Hepatocyte (in vitro differentiated cells): ENCODE results near the gene USHBP1.

Experiments
- EZH2 ChIP-seq: fragments of 200-600 bp; sonication (generic); IDR thresholded peaks from 2 replicates; pipeline ENCODE4 v1.6.1; 2016; ENCODE audit warnings: antibody characterized with exemption, mild to moderate bottlenecking, borderline replicate concordance
- EZH2phosphoT487 ChIP-seq: fragments of 200-600 bp; sonication (generic); IDR thresholded peaks from one replicate; pipeline ENCODE4 v1.6.1; 2018; ENCODE audit warnings: antibody characterized with exemption, mild to moderate bottlenecking, low read depth, moderate library complexity; ENCODE audit not compliant: unreplicated experiment, severe bottlenecking
- TF ChIP-seq, protein P1 (sequence below): fragments of 200-600 bp; sonication (generic); IDR thresholded peaks from 2 replicates; pipeline ENCODE4 v1.5.1; 2016; ENCODE audit warnings: antibody characterized with exemption, mild to moderate bottlenecking; ENCODE audit not compliant: poor library complexity

DNA sequence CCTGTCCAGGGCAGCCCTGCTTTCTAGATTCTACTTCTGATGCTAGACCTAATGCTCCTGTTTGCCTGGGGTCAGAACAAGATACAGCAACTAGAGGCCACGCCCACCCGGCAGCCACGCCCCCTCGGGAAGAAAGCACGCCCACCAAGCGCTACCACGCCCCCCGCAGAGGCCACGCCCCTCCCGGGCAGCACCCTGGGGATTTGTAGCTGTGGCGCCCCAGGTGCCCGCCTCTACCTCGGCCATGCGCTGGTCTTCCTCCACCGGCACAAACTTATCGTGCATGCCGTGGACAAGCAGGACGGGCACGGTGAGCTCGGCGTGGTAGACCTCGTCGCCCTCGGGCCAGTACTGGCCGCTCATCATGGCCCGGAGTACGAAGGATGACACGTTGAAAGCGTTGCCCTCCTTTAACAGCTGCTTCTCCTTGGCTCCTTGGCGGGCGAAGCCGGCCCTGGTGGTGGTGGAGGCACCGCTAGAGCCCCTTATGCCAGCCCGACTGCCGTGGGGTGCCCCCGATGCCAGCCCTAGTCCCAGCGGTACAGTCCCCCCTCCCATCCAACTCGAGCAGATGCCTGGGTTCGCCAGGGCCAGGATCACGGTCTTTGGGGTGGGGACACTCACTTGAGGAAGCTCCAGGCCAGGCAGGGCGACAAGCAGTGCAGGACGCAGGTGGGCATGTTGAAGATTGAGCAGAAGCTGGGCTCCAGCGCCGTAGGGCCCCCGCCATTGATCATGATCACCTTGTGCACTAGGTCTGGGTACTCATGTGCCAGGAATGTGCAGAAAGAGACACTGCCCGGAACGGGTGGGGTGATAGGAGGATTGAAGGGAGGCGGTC lies 29.7 kb upstream of the USHBP1 start:
- TF ChIP-seq, protein P1, sequence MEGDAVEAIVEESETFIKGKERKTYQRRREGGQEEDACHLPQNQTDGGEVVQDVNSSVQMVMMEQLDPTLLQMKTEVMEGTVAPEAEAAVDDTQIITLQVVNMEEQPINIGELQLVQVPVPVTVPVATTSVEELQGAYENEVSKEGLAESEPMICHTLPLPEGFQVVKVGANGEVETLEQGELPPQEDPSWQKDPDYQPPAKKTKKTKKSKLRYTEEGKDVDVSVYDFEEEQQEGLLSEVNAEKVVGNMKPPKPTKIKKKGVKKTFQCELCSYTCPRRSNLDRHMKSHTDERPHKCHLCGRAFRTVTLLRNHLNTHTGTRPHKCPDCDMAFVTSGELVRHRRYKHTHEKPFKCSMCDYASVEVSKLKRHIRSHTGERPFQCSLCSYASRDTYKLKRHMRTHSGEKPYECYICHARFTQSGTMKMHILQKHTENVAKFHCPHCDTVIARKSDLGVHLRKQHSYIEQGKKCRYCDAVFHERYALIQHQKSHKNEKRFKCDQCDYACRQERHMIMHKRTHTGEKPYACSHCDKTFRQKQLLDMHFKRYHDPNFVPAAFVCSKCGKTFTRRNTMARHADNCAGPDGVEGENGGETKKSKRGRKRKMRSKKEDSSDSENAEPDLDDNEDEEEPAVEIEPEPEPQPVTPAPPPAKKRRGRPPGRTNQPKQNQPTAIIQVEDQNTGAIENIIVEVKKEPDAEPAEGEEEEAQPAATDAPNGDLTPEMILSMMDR: no peak
- no peak for TF ChIP-seq EZH2phosphoT487
- no peak for TF ChIP-seq EZH2
